ENCODE measurements around the gene CROCC. TPM values are rescaled to one million over a fixed set of nuclear protein-coding genes. Genes with fewer than 3 reads are reported as not detected.

CROCC gene
- total RNA-seq, 1 donor from 2014 or later = 26.2 TPM

DNA sequence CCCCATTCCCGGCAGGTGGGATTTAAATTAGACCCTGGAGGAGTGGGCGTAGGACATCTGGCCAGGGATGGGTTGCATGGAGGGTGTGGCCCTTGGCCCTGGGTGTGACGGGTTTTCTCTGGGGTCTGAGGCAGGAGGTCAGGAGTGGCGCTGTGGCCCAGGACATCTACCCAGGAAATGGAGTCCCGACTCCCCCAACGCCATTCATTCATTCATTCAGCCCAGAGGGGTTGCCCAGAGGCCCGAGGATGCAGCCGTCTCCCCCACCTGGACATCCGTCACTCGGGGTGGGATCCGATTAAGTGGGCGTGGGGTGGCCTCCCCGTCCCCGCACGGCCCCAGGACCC is 89.3 kb downstream of the CROCC start:
- peak overlapping the region; percentile 76 for H3K4me3 ChIP-seq (ENCODE audit: low read depth, low read length)
- no peaks in the 10 kb centered on the region for H3K27me3 ChIP-seq (ENCODE audit: control insufficient read depth, insufficient read depth, low read length)
- no peak for DNase-seq (ENCODE audit: low read depth)
- no peaks in the 10 kb centered on the region for H3K36me3 ChIP-seq (ENCODE audit: control insufficient read depth, insufficient read depth, low read length)
- TF ChIP-seq, protein P1, sequence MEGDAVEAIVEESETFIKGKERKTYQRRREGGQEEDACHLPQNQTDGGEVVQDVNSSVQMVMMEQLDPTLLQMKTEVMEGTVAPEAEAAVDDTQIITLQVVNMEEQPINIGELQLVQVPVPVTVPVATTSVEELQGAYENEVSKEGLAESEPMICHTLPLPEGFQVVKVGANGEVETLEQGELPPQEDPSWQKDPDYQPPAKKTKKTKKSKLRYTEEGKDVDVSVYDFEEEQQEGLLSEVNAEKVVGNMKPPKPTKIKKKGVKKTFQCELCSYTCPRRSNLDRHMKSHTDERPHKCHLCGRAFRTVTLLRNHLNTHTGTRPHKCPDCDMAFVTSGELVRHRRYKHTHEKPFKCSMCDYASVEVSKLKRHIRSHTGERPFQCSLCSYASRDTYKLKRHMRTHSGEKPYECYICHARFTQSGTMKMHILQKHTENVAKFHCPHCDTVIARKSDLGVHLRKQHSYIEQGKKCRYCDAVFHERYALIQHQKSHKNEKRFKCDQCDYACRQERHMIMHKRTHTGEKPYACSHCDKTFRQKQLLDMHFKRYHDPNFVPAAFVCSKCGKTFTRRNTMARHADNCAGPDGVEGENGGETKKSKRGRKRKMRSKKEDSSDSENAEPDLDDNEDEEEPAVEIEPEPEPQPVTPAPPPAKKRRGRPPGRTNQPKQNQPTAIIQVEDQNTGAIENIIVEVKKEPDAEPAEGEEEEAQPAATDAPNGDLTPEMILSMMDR (IDR thresholded peaks at IDR 0.05; ENCODE audit: insufficient read depth, low read length, poor library complexity, severe bottlenecking) = no peak

DNA sequence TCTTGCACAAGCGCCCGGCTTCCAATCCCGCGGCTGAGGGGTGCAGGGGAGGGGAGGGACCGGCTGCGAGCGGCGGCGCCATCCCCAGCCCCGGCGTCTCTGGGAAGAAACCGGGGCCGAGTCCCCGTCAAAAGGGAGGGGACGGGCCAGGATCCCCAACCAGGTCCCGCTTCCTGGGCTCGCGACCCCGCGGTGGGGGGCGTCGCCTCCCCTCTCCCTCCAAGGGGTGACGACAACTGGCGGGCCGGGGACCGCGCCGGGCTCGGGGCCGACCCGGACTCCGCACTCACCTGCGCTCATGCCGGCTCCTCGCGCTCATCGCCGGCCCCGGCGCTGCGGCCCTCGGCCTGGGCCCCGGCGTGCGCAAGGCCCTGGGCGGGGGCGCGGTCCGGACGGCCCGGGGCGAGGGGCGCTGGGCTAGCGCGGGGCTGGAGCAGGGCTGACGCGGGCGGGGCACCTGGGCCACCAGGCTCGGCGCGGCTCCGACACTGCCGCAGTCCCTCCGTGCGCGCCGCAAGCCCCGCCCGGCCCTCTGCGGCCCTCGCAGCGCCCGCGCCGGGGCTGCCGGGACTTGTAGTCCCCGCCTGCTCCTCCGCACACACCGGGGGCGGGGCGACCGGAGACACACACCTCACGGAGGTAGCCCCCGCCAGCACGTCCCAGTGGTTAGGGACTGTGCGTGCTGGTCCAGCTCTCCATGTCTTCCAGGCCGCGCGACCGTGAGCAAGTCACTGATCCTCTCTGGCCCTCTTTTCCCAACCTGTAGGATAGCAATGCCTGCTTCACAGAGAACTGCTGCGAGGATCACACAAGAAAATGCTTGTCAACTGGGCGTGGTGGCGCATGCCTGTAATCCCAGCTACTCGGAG is 89.9 kb downstream of the CROCC start, which contains the start of gene ATP13A2:
TSS of gene ATP13A2 (minus strand) at position 490 of the 869 bp plus-strand sequence. CDS start at position 300, 190 bp downstream.
- no peak for DNase-seq (ENCODE audit: low read depth)
- TF ChIP-seq, protein P1 (IDR thresholded peaks at IDR 0.05; ENCODE audit: insufficient read depth, low read length, poor library complexity, severe bottlenecking) = no peak
- H3K4me3 ChIP-seq (ENCODE audit: low read depth, low read length) = peak within 1 kb of the TSS; percentile 76
- no peaks in the 10 kb centered on the region for H3K27me3 ChIP-seq (ENCODE audit: control insufficient read depth, insufficient read depth, low read length)
- no peaks in the 10 kb centered on the region for H3K36me3 ChIP-seq (ENCODE audit: control insufficient read depth, insufficient read depth, low read length)

DNA sequence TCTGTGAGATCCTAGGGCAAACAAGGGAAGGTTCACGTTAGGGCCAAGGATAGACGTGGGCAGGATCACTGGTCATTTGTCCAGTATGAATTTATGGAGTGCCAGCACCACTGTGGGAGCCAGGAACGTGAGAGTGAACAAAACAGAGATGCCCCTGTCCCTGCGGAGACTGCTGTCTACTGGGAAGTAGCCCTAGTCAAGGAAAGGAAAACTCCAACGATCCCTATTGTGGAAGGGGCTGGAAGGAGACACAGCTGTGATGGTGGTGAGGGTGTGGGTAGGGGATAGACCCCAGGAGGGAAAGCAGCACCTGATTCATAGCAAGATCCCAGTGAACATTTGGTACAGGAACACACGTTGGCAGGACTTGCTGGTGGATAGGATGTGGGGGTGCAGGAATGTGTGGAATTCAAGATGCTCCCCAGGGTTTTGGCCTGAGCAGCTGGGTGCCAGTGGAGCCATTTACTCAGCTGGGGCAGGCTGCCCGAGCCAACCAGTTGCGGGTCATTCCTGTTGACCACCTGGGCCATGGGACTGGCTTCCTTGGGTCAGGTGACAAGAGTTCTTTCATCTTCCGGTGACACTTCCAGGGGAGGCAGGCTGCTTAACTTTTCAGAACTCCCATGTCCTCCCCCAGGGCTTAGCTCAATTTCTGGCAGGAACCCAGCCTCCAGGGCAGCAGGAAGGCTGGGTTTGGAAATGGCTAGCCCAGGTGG is 91.2 kb downstream of the CROCC start:
- H3K36me3 ChIP-seq (ENCODE audit: control insufficient read depth, insufficient read depth, low read length) = no peaks in the 10 kb centered on the region
- no peaks in the 10 kb centered on the region for H3K27me3 ChIP-seq (ENCODE audit: control insufficient read depth, insufficient read depth, low read length)
- no peak overlapping the region for H3K4me3 ChIP-seq (ENCODE audit: low read depth, low read length)
- no peak for DNase-seq (ENCODE audit: low read depth)
- TF ChIP-seq, protein P1 (IDR thresholded peaks at IDR 0.05; ENCODE audit: insufficient read depth, low read length, poor library complexity, severe bottlenecking) = no peak

DNA sequence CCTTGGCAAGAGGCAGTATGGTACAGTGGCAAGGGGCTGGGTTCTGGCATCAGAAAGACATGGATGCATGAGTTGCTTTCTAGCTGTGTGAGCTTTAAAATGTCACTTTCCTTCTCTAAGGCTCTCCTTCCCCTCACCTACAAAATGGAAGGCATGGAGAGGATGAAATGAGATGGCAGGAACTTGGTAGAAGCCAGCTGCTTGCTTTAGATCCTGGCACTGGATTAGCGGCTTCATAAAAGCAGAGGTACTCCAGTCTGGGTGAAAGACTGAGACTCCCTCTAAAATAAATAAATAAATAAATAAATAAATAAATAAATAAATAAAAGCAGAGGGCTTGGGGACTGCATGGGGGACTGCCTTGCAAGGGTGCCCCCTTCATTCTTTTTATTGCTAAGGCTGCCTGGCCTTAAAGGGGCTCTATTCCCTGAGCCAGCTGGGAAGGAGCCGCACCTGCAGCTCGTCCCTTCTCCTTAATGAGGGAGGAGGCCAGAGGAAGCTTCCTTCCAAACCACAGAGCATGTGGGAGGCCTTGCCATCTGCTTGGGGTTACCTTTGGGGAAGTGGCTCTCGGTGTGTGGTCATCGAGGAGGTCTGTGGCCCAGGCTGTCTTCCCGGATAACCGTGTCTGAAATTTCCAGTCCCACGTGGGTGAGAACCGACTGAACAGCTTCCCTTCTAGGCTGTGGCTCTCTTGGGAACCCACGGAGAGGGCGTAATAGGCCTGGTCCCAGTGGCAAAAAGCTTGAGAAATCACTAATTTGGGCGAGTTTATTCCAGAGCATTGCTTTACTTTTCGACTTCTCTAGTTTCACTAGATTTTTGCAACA is 92.0 kb downstream of the CROCC start:
- Histone ChIP-seq H3K36me3 (ENCODE audit: control insufficient read depth, insufficient read depth, low read length) (no peaks in the 10 kb centered on the region), H3K27me3 (ENCODE audit: control insufficient read depth, insufficient read depth, low read length) (no peaks in the 10 kb centered on the region), H3K4me3 (ENCODE audit: low read depth, low read length) (no peak overlapping the region)
- TF ChIP-seq, protein P1 (IDR thresholded peaks at IDR 0.05; ENCODE audit: insufficient read depth, low read length, poor library complexity, severe bottlenecking) = no peak
- no peak for DNase-seq (ENCODE audit: low read depth)

DNA sequence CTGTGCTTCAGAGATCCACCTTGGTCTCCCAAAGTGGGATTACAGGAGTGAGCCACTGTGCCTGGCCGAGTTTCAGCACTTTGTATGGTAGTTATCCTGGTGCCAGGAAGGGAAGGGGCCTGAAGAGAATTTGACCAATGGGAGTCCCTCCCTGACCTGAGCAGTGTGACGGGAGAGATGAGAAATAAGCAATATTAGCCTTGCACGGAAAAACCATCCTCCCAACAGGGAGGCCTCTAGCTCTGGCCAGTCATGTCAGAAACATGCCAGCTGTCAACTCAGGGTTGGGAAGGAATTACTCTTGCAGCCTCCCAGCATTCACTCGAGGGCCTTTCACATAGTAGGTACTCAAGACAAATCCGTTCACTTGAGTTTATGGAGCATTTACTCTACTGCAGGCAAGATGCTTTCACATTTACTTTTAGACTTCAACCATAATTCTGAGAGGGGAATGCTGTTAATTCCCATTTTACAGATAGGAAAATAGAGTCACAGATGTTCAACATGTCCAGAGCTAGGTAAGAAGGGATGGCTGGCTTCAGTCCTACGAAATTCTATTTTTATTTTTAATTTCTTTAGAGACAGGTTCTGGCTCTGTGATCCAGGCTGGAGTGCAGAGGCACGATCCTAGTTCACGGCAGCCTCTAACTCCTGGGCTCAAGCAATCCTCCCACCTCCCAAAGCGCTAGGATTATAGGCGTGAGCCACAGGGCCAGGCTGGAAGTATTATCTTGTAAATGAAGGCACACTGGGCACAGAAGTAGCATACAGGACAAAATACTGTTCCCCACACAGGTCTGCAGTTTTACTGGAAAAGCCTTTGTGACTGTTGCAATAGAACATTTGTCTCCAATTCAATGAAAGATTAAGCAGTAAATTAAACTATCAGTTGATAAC is 93.2 kb downstream of the CROCC start:
- Histone ChIP-seq H3K36me3 (ENCODE audit: control insufficient read depth, insufficient read depth, low read length) (peaks cover under 1% of the 10 kb centered on the region), H3K27me3 (ENCODE audit: control insufficient read depth, insufficient read depth, low read length) (no peaks in the 10 kb centered on the region), H3K4me3 (ENCODE audit: low read depth, low read length) (no peak overlapping the region)
- TF ChIP-seq, protein P1 (IDR thresholded peaks at IDR 0.05; ENCODE audit: insufficient read depth, low read length, poor library complexity, severe bottlenecking) = no peak
- DNase-seq (ENCODE audit: low read depth) = no peak
